GM18951 (cell line): ENCODE data around the gene GRIA3.
"Not testable (repeated sequence)": the region's sequence is repeated elsewhere in the genome, so short reads cannot be mapped to it uniquely, and the experiment has no call there.

Experiments
- POLR2A ChIP-seq: IDR thresholded peaks from 4 replicates; pipeline ENCODE4 v1.6.1; 2011; ENCODE audit warnings: mild to moderate bottlenecking; ENCODE audit not compliant: insufficient read length, insufficient read depth; ENCODE audit errors: extremely low read depth
- in situ Hi-C: fragments of 300-500 bp; cut with MboI; formaldehyde crosslinking; loops from one replicate; pipeline ENCODE4 v1.12.0; 2022; ENCODE audit warnings: low sequenced_read_pairs, mixed read lengths, inconsistent platforms; ENCODE audit not compliant: unreplicated experiment

GRIA3 gene

GRCh38 chrX:123357941-123358340 is 173.9 kb downstream of the GRIA3 start:
- in situ Hi-C loops, result no loop called here
- no peak for TF ChIP-seq POLR2A

- TF ChIP-seq POLR2A, result no peak
- in situ Hi-C loops, result no loop called here
These were observed 174.4 kb downstream of the GRIA3 start for GRCh38 chrX:123358457-123358856.

DNA sequence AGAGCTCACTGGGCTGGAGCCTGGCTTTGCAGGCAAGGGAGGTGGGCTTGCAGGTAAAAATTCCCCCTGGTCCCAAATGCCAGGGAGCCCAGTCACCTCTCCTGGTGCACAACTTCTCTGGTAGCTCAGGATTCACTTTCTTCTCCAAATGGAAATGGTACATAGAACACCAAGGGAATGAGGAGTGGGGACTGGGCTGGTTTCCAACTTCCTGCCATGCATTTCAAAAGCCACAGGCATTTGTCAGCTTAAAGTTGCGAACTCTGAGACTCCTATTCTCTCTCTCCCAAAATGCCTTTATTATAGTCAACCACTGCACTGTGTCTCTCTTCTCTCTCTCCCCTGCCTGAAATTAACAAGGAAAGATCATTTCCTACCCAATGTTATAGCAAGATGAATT is 177.3 kb downstream of the GRIA3 start:
- in situ Hi-C loops, result no loop called here
- TF ChIP-seq POLR2A, result no peak

DNA sequence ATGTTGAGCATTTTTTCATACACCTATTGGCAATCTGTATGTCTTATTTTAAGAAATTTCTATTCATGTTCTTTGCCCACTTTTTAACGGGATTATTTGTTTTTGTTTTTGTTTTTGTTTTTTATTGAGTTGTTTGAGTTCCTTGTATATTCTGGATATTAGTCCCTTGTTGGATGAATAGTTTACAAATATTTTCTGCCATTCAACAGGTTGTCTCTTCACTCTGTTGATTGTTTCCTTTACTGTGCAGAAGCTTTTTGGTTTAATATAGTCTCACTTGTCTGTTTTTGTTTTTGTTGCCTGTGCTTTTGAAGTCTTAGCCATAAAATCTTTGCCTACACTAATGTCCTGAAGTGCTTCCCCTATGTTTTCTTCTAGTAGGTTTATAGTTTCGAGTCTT is 202.1 kb downstream of the GRIA3 start:
- in situ Hi-C loops, result not testable (repeated sequence)

GRCh38 chrX:123392921-123393320 is 208.8 kb downstream of the GRIA3 start:
- TF ChIP-seq POLR2A, result no peak
- in situ Hi-C loops, result no loop called here

GRCh38 chrX:123399709-123400108 is 215.6 kb downstream of the GRIA3 start:
- in situ Hi-C loops, result no loop called here
- no peak for TF ChIP-seq POLR2A

GRCh38 chrX:123405231-123405630 is 221.2 kb downstream of the GRIA3 start:
- in situ Hi-C loops, result no loop called here
- no peak for TF ChIP-seq POLR2A

DNA sequence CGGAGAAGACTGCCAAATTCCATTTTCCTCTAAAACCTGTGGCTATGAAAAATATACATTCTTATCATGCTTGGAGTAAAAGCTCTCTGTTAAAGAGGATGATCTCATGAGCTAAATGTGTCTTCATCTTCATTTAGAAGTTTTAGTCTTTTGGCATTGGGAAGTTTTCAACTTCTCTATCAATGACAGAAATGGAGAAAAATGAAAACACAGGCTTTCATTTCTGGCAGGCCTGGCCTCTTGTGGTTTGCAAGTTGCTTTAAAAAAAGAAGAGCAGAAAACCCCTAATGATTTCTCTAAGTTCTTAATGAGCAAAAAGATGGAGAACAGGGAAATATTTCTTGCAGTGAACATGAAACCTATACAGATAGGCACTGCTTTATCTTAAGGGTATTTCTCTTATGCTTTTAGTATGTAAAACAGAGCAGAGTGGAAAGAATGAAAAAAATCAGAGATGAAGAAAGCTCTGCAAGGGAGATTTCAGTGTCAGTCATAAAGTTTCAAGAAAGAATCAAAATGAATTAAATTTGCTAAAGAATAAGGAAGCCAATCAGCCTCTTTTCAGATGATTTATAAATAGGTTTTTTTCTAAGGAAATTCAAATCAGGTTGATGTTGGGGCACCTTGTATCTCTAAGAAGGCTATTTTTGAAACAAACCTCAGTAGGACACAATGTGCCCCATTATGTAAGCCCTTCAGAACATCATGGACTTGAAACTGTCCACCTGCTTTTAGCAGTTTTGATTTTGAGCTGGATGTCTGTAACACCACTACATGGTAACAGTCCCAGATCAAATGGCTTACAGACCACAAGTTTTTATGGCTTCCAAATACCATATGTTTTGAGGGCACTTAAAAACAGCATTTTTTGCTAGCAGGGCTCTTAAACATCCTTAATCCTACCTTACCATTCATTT is 225.0 kb downstream of the GRIA3 start:
- in situ Hi-C loops, result no loop called here
- no peak for TF ChIP-seq POLR2A

GRCh38 chrX:123422875-123423274 is 238.8 kb downstream of the GRIA3 start:
- TF ChIP-seq POLR2A, result no peak
- in situ Hi-C loops, result no loop called here

DNA sequence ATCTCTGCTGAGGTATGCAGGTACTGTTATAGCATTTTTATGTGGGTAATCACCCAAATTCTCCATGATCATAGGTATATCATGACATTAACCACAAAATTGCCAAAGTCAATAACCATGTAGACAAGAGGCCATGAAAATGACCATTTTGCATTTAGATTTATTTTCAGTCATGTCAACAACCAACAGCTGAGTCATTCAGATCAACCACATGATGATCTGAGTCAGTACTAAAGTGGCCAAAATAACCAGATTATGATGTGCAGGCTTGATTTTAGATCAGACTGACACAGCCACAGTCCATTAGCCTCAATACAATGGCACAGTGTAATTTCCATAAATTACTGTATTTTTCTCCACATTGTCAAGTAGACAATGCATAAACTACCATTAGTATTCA is 240.5 kb downstream of the GRIA3 start:
- in situ Hi-C loops, result no loop called here
- TF ChIP-seq POLR2A, result no peak

DNA sequence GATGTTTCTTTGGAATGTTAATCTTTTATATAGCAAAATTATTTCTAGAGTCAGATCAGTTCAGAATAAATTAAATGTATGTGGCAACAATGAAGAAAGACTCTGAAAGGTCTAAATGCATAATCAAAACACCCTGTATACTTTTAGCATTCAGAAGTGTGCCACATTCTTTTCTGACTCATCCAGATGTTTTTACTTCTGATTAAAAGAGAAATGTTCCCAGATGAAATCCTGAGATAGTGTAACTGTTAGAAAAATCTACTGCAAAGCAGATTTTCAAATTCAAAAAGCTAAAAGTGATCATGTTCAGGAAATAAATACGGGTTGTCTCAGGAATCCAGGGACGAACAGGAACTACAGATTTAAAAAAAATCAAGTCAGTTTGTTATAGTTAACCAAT is 241.4 kb downstream of the GRIA3 start:
- in situ Hi-C loops, result no loop called here
- TF ChIP-seq POLR2A, result no peak

DNA sequence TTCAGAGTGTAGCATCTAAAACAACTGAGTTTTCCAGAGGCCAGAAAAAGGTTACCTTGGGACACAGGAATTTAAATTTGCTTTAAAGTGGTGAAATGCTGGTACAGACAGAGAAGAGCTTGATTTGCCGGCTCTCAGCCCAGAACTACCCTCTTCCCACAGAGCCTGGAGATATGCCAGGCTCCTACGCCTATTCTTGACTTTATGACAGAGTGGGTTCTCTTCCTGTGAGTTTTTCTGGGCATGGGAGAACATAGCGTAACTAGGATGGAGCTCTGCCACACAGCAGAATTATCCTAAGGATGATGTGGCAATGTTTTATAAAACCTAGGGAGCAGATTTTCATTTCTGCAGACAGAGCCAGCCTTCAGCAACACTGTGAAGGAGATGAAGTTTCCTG is 241.8 kb downstream of the GRIA3 start:
- no peak for TF ChIP-seq POLR2A
- in situ Hi-C loops, result no loop called here

DNA sequence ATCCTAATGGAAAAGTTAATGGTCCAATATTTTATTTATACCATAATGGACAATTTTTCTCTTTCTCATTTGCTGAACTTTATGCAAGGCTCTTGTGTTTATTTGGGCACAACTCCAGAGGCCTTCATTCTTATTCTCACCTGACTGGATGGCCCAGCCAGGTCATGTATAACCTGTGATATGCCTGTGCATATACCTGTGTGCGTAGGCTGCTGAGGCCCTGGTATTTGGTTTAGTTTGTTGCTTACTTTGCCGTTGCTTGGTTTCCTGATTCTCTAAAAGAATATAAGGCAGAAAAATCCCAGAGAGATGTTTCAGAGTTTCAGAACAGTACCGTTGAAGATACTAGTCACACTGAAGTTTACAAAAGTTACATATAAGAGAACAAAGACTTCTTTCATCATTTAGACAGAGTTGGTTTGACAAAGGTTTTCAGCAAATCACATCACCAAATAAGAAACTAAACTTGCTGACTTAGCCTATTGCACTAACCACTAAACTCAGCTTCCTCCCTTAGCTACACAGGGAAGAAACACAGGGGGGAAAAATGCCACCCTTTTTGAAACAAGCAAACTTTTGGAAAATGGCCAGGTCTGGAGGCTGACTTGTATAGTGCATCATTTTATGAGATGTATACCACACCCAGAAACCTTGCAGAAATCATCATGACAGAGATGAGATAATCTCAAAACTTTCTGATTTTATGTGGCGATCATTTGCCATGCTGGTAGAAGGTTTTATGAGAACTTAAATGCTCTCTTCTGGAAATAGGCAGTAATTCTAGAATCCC is 248.5 kb downstream of the GRIA3 start:
- in situ Hi-C loops, result no loop called here
- no peak for TF ChIP-seq POLR2A
